ENCODE results near the gene HGD.

GRCh38 chr3:120625159-120625586 is 56.9 kb downstream of the HGD start:
- TF ChIP-seq, protein P1, sequence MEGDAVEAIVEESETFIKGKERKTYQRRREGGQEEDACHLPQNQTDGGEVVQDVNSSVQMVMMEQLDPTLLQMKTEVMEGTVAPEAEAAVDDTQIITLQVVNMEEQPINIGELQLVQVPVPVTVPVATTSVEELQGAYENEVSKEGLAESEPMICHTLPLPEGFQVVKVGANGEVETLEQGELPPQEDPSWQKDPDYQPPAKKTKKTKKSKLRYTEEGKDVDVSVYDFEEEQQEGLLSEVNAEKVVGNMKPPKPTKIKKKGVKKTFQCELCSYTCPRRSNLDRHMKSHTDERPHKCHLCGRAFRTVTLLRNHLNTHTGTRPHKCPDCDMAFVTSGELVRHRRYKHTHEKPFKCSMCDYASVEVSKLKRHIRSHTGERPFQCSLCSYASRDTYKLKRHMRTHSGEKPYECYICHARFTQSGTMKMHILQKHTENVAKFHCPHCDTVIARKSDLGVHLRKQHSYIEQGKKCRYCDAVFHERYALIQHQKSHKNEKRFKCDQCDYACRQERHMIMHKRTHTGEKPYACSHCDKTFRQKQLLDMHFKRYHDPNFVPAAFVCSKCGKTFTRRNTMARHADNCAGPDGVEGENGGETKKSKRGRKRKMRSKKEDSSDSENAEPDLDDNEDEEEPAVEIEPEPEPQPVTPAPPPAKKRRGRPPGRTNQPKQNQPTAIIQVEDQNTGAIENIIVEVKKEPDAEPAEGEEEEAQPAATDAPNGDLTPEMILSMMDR (IDR thresholded peaks at IDR 0.05): no peak
- TF ChIP-seq MXD4 (CRISPR knock-in tag; IDR thresholded peaks at IDR 0.05; ENCODE audit: borderline replicate concordance) (no peak), ESRRA (CRISPR knock-in tag; IDR thresholded peaks at IDR 0.05; ENCODE audit: borderline replicate concordance) (no peak)
- TF ChIP-seq, protein P2, sequence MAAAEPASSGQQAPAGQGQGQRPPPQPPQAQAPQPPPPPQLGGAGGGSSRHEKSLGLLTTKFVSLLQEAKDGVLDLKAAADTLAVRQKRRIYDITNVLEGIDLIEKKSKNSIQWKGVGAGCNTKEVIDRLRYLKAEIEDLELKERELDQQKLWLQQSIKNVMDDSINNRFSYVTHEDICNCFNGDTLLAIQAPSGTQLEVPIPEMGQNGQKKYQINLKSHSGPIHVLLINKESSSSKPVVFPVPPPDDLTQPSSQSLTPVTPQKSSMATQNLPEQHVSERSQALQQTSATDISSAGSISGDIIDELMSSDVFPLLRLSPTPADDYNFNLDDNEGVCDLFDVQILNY (CRISPR knock-in tag; IDR thresholded peaks at IDR 0.05): no peak

Data from WTC11 (cell line).